HG02884 (cell line): ENCODE results near the gene CP.
"Not testable (repeated sequence)": the region's sequence is repeated elsewhere in the genome, so short reads cannot be mapped to it uniquely, and the experiment has no call there.

Experiments used
- ATAC-seq: cut with Tn5 transposase; IDR thresholded peaks from one replicate; pipeline ENCODE4 v1.9.1; 2021; ENCODE audit warnings: mild to moderate bottlenecking, moderate library complexity; ENCODE audit not compliant: unreplicated experiment

Gene CP

DNA sequence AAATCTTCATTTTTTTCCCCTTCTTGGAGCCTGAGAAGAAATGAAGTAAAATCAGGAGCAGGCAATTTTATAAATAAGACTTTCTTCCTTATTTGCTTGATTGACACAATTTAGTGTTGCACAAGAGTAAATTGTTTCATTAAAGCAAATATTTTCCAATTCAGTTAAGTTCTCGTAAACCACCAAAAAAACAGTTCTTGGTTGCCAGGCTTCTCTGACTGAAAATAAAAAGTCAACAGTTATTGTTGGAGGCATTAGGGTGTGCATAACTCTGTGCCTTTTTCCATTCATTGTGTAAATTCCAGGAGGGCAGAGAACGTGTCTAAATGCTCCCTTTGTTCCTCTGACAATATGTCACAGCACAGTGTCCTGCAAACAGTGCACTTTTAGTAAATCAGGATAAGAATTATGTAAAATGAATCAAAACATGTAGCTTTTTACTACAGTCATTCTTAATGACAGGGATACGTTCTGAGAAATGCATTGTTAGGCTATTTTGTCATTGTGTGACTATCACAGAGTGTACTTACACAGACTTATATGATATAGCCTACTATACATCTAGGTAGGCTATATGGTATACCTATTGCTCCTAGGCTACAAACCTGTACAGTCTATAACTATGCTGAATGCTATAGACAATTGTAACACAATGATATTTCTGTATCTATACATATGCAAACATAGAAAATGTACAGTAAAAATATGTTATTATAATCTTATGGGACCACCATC is at the start of gene CP:
Gene CP (minus strand): TSS at position 47 of the 735 bp plus-strand sequence. CDS start 37 bp downstream, at position 10.
- no peak for ATAC-seq

DNA sequence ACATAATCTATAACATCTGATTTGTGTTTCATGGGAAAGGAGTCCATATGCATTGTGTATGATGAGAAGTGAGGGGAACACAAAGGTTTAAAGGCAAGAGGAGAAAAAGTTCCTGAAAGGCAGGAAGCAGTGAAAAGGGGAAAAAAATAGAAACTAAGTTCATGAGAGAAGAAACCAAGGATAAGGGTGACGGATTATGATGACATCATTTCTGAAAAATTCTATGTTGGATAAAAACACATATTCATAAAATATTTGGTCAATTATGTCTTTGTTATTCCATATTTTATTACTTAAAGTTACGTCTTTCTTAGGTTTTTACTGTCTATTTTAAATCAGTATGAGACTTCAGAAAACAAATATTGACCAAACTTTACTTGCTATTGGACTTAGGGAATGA is 48.6 kb upstream of the CP start:
- ATAC-seq = no peak

DNA sequence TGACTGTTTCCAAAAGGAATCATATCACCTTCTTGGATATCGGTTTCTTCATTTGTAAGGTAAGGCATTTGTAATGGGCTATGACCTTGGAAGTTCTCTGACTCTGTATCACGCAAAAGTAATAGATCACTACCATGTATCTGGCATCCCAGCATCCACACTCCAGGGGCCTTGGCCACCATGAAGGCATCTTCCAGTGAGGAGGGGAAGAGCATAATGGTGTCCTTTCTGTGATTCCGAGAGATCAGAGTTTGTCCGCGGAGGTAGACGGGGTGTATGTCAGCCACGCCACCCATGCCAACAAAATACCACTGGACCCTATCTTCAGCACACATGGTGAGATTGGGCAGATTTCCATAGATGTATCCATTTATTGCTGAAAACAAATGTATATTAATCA is 48.1 kb upstream of the CP start:
- ATAC-seq = no peak

DNA sequence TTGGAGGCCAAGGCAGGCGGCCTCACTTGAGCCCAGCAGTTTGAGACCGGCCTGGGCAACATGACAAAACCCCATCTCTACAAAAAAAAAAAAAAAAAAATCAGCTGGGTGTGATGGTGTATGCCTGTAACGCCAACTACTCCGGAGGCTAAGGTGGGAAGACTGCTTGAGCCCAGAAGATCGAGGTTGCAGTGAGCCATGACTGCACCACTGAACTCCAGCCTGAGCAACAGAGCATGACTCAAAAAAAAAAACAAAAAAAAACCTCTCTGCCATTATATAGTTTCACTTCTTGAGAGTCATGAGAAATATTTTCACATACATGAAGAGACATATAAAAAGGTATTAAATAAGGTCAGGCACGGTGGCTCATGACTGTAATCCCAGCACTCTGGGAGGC is 45.9 kb upstream of the CP start:
- peak; percentile 84 for ATAC-seq

DNA sequence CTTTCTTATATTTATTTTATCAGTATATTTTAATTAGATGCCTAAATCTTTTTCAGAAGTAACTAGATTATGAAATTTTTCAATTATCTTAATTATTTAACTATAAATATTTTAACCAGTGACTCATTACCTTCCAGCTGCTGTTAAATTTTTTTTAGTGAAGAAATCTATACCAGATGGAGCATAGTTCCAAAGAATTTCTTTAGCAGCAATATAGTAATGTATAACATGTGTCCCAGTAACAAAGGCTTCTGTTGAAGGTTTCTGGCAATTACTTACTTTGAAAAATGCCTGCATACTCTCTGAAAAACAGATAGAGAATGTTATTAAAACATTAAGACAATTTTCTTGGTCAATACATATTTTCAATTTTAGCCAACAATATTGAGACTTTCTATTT is 45.1 kb upstream of the CP start:
- no peak for ATAC-seq

DNA sequence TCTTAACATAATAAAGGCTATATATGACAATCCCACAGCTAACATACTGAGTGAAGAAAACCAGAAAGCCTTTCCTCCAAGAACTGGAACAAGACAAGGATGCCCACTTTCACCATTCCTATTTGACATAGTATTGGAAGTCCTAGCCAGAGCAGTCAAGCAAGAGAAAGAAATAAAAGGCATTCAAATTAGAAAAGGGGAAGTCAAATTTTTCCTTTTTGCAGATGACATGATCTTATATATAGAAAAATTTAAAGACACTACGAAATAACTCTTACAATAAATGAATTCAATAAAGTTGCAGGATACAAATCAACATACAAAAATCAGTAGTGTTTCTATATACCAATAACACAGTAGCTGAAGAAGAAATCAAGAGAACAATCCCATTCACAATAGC is 42.2 kb upstream of the CP start:
- ATAC-seq = no peak

DNA sequence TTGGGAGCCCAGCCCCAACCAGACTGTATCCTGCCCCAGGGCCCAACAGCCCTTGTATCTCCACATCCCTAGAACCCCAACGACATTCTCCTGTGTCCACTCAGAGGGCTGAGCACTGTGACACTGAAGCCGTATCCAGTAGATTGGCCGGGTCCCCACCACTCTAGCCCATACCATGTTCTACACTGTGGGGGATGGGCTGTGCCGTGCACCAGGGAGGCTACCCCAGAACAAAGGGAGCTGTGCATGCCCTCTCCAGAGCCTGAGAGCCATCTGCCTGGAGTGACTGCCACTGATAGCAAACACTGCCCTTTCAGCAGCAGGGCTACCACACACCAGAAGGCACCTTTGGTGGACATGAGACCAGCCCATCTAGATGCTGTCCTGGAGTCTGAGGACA is 37.1 kb upstream of the CP start:
- no peak for ATAC-seq

DNA sequence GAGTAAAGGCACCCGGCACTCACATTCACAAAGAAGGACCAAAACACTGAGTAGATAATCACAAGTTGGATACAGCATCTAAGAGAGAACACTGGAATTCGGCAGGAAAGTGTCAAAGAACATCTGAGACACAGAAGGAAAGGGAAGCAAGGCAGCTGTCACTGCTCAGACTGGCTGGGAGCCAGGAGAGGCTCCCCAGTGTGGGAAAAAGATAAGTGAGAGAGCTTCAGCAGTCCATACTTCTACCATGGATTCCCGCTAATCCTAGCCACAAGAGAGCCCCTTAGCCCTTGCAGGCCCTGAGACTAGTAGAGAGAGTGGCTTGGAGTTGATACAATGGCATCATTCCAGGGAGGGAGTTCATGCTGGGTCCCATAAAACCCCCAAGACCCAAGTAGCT is 36.7 kb upstream of the CP start:
- ATAC-seq = no peak

DNA sequence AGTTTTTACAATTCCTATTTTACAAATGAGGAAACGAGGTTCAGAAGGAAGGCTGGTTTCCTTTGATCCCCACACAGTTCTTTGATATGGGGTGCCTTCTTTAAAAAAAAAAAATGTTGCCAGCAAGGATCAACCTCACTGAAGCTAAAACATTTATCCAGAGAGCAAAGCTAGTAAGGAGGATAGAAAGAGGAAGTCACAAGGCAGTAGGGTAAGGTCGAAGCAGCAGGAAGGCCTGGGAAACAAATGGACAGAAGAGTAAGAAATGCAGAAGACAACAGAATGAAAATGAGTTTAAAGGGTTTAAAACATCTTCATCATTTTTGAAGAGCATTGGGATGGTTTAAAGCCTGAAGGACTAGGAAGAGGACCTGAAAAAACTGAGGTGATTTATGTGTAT is 30.6 kb upstream of the CP start:
- ATAC-seq = no peak

DNA sequence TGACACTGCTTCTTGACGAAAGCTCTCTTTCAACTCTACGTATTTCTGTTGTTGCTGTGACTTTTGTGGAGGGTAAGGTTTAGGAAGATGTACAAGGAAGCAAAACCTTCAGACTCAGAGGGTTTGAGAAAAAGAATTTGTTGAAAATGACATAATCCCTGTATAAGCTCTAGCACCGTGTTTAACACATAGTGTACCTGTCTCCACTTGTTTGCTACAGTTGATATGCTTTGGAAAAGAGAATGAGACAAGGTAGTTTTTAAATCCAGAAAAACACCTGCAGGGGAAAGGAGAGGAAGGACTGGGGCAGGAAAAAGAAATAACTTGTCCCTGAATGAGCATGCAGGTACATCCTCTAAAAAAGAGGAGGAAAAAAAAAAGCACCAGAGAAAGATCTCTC is 29.6 kb upstream of the CP start:
- no peak for ATAC-seq

DNA sequence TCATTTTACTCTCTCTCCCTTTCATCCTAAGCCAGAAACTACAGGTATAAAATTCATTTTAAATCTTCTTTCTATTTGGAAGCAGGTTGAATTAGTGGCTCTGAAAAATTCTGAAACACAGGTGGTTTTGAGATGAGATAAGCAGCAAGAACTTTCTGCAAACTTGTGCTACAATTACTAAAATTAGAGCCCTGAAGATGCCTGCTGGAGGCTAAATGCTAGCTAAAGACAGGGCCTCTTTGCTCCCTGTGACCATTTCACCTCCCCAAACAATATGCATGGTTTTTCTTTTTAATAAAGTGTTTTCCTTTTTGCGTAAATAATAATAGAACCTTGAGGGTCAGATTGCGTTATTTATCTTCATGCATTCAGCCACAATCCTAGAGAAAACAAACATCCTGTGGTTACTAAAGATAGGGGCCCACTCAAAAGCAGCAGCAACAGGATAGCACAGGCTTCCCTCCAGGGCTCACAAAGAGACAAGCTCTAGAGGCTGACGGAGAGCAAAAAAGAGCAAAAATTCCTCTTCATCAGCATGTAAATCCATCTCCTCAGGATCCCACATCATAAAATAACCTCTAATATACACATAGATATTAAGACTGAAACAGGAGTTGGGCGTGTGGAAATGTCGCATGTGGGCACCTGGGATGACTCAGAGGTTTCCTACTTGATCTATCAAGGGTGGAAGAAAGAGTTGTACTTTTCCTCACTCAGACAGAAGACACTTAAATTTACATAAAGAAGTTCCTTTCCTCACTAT is 26.5 kb upstream of the CP start:
- ATAC-seq = peak; percentile 56

DNA sequence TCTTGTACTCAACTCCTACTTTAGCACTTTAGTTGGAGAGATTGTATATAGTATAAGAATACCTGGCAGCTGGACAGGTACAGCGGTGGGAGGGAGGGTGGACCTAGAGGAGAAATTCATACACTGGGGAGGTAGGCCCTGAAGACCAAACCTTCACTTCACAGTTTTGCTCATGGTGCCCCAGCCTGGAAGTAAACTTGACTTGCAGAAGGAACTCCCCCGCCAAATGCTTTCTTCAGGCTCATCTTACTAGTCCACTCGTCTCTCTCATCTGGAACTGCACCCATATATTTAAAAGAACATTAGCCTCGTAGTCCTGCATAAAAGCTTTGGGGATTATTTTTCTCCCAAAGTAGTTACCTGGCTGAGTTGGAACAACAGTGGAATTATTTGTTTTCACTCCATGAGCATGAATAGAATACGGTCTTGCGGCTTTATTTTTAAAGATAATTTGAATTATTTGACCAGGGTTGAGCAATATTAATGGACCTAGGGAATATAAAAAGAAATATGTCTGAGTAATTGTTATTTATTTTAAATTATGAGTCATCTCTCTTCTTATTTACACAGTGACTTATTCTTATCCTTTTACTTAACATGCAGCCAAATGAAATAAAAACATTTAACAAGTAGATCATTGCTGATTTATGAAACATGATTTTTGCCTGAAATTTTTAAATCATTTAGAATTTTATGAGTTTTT is 25.5 kb upstream of the CP start:
- ATAC-seq = no peak

DNA sequence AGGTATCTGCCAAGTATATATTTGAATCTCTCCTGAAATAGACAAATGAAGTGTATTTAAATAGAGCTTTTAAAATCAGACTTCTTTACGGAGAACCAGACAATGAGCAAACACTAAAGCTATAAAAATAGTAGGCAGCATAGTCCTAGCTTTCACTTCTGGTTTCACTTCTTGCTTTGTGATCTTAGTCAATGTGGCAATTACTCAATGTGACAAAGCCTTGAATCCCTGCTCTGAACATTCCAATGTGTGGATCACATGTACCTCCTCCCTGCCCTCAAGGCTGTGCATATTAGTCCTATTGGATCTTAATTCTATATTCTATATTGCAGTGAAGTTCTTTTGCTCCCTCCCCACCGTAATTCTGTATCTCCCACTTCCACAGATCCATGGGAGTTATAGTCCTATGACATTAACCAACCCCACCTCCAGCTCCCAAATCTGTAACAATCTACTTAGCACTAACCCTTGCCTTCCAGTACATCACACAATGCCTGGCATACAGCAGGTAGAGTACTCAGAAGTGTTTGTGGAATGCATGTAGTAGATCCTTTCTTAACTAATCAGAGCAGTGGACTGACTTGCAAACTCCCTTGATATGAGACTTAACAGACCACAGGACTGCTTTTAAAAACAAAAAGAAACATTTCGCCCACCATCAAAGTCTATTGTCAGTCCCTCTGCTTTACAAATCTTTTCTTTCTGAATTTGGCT is 24.3 kb upstream of the CP start:
- peak; percentile 66 for ATAC-seq

DNA sequence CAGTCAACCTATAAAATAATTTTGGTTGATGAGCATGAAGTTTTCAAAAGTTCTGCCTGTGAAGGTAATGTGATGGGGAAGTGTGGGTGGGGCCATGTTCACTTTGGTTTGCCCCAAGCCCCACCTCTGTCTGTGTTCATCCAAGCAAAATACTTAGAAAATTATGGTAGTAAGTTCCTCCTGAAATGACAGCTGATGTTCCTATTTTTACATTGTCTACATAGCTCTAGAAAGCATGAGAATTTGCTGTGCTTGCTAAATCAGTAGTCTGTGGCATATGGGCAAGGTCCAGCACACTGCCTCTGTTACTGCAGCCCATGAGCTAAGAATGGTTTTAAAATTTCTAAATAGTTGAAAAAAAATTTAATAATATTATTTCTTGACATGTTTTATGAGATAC is 21.9 kb upstream of the CP start:
- peak; percentile 55 for ATAC-seq

DNA sequence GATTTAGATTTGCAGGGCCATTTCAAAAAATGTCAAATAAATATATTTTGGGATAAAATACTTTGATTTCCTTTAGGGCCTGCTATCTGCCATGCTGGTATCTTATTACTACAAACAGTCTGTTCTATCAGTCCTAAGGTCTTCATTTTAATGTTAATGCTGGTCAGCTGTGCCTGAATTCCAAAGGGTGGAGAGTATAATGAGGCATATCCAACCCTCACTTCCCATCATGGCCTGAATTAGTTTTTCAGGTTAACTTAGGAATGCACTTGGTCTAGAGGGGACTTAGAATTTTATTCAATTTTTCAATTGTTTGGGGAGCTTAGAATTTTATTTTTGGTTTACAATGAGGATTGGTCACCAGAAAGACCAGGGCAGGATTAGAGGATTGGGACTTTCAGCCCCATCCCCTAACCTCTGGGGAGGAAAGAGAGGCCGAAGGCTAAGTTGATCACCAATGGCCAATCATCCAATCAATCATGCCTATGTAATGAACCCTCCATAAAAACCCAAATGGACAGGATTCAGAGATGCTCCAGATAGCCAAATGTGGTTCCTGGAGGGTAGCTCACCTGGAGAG is 17.8 kb upstream of the CP start:
- ATAC-seq = no peak

DNA sequence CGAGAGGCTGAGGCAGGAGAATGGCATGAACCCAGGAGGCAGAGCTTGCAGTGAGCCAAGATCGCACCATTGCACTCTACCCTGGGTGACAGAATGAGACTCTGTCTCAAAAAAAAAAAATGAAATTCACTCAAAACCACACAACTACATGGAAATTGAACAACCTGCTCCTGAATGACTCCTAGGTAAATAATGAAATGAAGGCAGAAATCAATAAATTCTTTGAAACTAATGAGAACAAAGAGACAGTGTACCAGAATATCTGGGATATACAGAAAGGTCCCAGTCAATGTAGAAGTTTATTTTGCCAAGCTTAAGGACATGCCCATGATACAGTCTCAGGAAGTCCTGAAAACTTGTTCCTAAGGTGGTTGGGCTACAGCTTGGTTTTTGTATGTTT is 16.6 kb upstream of the CP start:
- not testable (repeated sequence) for ATAC-seq

DNA sequence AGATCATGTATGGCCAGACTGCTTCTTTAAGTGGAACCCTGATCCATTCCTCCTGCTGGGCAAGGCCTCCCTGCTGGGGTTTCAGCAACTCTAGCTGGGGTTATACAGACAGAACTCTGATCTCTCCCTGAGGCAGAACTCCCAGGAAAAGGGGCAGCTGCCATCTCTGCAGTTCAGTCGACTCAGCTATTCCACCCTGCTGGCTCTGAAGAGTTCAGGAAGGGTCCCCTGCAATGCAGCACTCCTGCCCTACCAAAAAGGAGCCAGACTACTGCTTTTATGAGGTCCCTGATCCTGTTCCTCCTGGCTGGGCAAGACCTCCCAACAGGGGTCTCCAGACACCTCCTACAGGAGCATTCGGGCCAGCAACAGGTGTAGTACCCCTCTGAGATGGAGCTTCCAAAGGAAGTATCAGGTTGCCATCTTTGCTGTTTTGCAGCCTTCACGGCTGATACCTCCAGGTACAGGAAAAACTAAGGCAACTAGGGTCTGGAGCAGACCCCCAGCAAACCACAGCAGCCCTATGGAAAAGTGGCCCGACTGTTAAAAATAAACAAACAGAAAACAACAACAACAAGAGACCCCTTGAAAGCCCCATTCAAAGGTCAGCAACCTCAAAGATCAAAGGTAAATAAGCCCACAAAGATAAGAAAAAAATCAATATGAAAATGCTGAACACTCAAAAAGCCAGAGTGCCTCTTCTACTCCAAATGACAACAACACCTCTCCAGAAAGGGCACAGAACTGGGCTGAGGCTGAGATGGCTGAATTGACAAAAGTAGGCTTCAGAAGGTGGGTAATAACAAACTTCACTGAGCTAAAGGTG is 14.2 kb upstream of the CP start:
- ATAC-seq = no peak

DNA sequence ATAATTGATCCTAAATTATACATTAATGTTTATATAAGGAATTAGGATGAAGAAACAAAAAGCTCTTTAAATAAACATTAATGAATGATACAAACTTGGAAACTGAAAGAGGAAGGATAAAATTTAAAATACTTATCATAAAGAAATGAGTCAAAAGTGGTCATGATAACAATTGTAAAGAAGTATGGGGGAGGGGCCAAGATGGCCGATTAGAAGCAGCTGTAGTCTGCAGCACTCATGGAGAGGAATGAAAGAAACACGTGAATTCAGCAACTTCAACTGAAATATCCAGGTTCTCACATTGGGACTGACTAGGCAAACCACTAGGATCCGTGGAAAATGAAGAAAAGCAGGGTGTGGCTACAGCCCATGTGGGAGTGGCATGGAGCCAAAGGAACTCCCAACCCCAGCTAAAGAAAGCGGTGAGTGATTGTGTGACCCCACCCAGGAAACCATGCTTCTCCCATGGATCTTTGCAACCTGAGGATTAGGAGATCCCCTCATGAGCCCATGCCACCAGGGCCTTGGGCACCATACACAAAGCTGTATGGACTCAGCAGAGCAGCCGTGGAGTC is 13.1 kb upstream of the CP start:
- no peak for ATAC-seq

DNA sequence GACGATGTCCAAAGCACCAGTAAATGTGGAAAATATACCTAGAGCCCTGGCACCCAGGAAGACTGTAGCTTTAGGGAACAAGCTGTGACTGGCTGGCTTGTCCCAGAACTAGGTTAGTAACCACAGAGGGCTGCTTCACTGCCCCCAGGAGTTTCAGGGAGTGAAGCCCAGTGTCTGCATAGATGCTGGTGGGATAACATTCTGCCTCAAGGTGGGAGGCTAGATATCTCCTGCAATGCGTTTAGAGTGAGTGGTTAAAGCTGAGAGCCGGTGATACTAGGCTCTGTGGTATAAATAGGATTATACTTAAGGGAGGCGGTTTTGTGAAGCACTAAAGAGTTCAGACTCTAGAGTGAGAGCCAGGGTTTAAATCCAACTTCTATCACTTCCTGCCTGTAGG is 11.7 kb upstream of the CP start:
- no peak for ATAC-seq

DNA sequence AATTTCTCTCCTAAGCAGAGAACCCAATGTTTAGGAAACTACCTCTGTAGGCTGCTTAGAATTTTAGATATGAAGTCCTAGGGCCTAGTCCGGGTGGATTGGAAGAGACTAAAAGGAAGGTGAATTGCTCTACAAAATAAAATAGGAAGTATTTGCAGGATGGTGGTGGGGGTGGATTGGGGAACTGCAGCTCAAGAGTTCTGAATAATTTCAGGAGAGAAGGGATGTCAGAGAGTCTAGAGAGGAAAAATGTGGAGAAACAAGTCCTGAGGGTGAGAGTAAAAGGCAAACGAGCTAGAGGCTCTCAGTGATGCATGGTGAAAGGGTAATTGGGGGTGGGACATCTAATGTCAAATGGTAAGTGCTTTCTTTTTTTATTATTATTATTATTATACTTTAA is 10.2 kb upstream of the CP start:
- ATAC-seq = no peak
